NCI-H82 treated with DMSO at 0.1 percent for 48 hours (cell line): ENCODE data around the gene NPHS1.
"Not testable (repeated sequence)": the region's sequence is repeated elsewhere in the genome, so short reads cannot be mapped to it uniquely, and the experiment has no call there.

ENCODE experiments used
- DNase-seq: peaks from one replicate; lab custom pipeline; 2025; ENCODE audit not compliant: unreplicated experiment; lab: John Stamatoyannopoulos, UW

The NPHS1 gene

DNA sequence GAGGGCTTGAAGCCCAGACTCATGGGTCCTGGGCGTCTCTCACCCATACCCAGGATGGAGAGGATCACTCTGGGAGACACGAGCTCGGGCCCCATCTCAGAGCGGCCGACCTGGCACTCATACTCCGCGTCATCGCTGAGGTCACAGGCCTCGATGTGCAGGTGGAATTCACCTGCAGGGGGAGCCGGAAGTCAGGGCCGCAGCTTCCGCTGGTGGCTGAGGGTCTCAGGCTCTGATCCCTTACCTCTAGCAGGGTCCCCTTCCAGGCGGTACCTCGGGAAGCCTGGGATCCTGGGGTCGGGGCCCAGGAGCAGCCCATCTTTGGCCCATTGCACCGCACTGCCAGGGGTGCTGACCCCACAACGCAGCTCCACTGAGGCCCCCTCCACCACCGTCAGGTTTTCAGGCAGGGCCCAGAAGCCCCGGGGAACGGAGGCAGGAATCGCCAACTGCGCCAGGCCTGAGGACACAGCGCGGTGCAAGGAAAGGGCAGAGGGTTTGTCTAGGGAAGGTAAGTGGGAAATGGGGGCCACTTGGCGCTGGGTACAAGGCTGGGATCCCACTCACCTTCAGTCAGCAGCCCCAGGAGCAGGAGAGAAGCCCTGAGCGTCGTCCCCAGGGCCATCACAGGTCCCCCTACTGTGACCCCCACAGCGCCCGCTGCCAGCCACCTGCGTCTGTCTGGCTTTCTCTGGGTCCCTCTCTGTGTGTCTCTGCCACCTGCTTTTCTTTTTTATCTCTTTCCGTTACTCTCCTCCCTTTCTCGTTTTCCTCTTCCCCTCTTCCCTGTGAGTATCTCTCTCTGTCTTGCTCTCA, 883 bp downstream of the NPHS1 start:
- no peak for DNase-seq

DNA sequence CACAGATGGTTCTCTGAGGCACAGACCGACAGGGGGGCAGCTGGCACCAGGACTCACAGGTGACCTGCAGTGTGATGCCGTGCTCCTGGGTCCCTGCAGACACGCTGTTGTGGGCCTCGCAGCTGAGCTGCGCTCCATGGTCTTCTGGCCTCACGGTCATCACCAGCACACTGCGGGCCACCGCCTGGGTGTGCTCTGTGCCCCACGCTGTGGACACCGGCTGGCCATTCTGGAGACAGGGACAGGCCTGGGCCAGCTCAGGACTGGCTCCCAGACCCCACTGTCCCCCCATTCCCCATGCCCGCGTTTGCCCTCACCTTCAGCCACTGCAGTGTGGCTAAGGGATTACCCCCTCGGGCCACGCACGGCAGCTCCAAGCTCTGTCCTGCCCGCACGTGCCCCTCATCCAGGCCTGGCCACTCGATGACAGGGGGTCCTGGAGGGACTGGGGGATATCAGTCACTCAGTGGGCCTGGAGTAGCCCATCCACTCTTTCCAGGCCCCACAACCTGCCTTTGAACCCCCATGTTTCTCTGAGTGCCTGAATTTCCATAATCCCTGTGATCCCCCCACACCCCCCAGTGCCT, 3.3 kb downstream of the NPHS1 start:
- no peak for DNase-seq

DNA sequence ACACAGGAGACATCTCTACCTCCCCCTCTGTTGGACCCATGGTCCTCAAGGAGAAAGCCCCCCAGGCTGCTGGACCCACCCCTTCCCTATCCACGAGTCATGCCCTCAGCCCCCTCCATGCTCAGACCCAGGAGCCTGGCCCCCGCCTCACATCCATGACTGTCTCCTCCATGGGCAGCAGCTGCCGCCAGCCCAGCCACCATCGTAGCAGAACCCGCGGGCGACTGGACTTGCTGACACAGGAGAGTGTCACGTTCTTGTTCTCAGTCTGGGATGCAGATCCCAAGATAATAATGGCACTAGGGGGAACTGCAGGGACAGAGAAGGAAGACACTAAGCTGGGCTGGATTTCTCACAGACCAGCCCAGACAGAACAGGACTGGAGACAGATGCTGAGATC, 3.8 kb downstream of the NPHS1 start:
- no peak for DNase-seq

GRCh38 chr19:35847911-35848310, 4.4 kb downstream of the NPHS1 start:
- no peak for DNase-seq

- DNase-seq, result no peak
These were observed 6.2 kb downstream of the NPHS1 start for GRCh38 chr19:35846038-35846668.

GRCh38 chr19:35845215-35846037, 6.9 kb downstream of the NPHS1 start:
- peak; percentile 12 for DNase-seq

DNA sequence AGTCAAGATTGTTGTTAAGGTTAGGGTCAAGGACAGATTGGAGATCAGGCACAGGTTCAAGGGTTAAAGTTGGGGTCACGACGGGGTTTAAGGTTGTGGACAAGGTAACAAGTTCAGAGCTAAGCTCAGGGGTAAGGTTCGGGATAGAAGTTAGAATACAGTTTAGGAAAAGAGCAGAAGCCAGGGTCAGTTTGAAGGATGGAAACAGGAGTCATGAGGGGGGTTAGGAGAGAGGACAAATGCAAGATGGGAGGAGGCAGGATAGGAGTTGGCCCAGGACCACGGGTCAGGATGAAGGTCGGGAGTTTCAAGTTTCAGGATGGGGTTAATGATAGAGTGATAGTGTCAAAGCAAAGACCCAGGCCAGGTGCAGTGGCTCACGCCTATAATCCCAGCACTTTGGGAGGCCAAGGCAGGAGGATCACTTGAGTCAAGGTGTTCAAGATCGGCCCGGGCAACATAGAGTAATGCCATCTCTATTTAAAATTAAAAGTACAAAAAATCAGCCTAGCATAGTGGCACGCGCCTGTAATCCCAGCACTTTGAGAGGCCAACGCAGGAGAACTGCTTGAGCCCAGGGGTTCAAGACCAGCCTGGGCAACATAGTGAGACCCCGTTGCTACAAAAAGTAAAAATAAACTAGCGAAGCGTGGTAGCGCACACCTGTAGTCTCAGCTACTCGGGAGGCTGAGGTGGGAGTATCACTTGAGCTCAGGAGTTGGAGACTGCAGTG, 7.7 kb downstream of the NPHS1 start:
- DNase-seq, result no peak

GRCh38 chr19:35843676-35844481, 8.4 kb downstream of the NPHS1 start:
- DNase-seq, result peak; percentile 10

GRCh38 chr19:35842666-35843272, 9.5 kb downstream of the NPHS1 start:
- DNase-seq, result no peak

GRCh38 chr19:35841961-35842595, 10.2 kb downstream of the NPHS1 start:
- no peak for DNase-seq

DNA sequence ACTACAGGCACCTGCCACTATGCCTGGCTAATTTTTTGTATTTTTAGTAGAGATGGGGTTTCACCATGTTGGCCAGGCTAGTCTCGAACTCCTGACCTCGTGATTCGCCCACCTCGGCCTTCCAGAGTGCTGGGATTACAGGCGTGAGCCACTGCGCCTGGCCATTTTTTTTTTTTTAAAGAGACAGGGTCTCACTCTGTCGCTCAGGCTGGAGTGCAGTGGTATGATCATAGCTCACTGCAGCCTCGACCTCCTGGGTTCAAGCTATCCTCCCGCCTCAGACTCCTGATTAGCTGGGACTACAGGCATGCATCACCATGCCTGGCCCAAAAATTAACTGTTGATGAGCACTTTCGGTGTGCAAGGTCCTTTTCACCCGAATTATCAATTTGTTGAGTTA, 16.2 kb downstream of the NPHS1 start:
- DNase-seq, result not testable (repeated sequence)

DNA sequence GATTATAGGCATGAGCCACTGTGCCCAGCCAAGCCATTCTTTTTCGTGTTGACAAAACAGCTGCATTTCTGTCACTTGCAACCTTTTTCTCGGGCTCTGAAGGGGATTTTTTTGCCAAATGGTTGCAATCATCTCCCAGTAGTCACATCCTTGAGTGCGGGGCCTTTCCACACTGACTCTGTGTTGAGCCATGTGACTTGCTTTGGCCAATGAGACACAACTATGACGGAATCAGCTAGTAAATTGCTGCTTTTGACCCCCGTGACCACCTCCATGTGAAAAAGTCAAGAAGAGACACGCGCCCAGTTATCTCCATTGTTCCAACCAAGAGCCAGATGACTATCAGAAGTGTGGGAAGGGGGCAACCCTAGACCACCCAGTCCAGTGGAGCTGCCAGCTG, 18.3 kb downstream of the NPHS1 start:
- no peak for DNase-seq

- DNase-seq, result no peak
These were observed 20.2 kb downstream of the NPHS1 start for GRCh38 chr19:35832054-35832453.

DNA sequence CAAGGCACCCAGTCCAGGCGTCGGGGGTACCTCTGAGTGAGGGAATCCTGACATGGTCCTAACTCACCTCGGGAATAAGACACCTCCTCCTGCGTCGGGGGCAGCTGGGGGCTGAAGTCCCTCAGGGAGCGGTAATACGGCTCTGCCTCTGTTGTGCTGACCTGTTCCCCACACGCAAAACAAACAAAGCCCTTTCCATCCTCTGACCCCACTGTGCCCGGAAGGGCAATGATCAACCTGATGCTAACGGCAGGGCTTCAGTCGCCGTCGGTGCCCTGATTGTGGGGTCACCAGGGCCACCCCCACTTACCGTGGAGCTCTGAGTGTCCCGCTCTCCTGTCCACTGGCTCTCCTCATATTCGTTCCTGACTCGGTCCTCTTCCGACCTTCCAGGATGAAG, 21.3 kb downstream of the NPHS1 start:
- DNase-seq, result no peak

DNA sequence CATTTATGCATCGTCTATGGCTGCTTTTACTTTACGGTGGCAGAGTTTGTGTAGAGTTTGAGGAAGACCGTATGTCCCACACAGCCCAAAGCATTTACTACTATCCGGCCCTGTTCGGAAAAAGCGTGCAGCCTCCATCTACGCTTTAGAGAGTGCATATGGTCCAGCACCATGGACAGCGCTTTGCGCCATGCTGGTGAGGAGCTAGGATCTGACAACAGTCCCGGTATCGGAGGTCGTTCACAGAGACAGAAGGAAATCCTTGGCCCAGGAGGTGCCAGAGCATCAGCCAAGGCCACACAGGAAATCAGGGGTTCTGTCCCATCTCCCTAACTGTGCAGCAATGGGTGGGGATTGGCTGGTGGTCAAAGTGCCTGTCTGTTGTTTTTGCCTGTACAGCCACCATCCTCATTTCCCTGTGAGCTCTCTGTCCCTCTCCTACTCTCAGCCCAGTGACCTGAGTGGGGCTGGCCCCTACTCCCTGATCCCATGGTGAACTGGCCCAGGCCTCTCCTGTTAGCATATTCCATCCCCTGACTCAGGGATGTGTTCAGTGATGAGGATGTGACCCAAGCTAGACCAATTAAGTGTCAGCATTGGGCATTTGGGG, 23.5 kb downstream of the NPHS1 start:
- DNase-seq, result no peak

DNA sequence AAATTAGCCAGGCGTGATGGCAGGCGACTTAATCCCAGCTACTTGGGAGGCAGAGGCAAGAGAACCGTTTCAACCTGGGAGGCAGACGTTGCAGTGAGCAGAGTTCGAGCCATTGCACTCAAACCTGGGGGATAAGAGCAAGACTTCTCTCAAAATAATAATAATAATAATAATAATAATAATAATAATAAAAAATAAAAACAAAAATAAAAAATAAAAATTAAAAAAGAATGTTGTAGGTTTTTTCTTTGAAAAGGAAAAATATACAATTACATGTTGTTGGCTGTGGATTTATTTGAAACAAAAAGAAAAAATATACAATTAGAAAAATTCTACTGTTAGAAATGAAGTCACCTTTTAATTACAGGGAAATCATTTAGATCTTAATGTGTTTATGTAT, 28.2 kb downstream of the NPHS1 start:
- DNase-seq, result no peak

DNA sequence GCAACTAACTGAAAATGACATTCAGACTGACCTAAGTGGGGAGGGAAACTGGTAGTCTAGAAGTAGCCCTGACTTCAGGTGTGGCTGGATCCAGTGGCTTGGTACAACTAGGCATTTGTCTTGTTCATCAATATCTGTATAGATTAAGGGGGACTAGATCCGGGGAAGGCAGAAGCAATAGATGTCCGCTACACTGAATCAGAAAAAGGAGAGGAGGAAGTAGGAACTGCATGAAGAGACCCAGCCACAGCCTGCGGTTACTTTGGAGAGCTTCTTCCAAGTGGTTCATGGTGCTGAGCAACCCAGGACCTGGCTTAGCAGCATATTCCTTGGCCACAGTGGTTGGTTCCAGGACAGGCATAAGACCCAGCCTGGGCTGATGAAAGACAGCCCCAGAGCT, 29.7 kb downstream of the NPHS1 start:
- DNase-seq, result no peak

DNA sequence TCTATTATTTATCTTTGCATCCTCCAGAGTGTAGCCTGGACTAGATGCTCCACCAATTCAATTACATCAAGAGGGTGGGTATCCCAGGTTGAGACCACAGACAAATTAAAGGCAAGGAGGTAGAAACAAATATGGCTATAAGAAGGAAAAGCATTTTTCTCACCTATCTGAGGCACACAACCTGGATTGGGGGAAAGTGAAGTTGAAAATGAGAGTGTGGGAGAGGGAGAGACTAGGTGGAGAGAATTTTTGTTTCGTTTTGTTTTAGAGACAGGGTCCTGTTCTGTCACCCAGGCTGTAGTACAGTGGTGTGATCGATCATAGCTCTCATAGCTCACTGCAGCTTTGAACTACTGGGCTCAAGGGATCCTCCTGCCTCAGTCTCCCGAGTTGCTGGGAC, 33.9 kb downstream of the NPHS1 start:
- no peak for DNase-seq

- DNase-seq, result no peak
These were observed 35.5 kb downstream of the NPHS1 start for GRCh38 chr19:35816846-35817245.
